Measurements from ENCODE around the gene TIPIN. TPM values are rescaled to one million over a fixed set of nuclear protein-coding genes. Genes with fewer than 3 reads are reported as not detected.

Gene TIPIN
- total and polyA plus RNA-seq, 2 experiments from 2014 or later, result 14.7 to 17.1 TPM

DNA sequence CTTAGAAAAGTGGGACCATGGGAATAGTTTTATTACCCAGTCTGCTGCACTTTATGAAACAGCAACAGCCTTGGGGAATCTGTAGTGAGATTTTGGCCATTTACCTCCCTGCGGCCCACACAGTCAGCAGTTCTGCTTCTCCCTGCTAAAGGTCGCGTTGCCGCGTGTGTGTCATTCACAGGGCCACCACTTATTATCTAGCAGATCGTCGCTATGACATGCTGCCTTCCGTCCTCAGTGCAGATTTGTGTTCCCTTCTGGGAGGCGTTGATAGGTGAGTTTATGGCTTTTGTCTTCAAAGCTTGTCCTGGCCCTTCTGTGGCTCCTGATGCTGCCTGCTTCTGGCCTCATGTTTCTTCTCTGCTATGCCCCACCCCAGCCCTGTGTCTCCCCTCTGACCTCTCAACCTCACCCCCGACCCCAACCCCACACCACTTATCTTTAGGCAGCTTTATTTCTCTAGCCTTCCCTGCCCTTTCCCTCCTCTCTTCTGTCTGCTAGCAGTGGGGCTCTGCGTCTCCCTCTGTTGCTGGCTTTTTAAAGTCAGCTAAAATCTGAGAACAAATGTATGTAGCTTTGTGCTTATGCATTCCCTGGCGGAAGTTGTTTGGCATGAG lies 33.1 kb downstream of the TIPIN start:
- Histone ChIP-seq H3K4me1 (ENCODE audit: low read depth) (peaks cover 17% of the 10 kb centered on the region), H3K27me3 (no peaks in the 10 kb centered on the region), H3K4me3 (no peak overlapping the region), H3K9me3 (ENCODE audit: low read depth) (no peaks in the 10 kb centered on the region), H3K27ac (peak overlapping the region; percentile 88), H3K36me3 (peaks cover 22% of the 10 kb centered on the region)
- peak in 1 of 2 donors; percentile 31 for DNase-seq (ENCODE audit: low read depth in 1 of 2, low spot score in 1 of 2)
- TF ChIP-seq, protein P1, sequence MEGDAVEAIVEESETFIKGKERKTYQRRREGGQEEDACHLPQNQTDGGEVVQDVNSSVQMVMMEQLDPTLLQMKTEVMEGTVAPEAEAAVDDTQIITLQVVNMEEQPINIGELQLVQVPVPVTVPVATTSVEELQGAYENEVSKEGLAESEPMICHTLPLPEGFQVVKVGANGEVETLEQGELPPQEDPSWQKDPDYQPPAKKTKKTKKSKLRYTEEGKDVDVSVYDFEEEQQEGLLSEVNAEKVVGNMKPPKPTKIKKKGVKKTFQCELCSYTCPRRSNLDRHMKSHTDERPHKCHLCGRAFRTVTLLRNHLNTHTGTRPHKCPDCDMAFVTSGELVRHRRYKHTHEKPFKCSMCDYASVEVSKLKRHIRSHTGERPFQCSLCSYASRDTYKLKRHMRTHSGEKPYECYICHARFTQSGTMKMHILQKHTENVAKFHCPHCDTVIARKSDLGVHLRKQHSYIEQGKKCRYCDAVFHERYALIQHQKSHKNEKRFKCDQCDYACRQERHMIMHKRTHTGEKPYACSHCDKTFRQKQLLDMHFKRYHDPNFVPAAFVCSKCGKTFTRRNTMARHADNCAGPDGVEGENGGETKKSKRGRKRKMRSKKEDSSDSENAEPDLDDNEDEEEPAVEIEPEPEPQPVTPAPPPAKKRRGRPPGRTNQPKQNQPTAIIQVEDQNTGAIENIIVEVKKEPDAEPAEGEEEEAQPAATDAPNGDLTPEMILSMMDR (IDR thresholded peaks at IDR 0.05; ENCODE audit: low read depth, low read length), result no peak

DNA sequence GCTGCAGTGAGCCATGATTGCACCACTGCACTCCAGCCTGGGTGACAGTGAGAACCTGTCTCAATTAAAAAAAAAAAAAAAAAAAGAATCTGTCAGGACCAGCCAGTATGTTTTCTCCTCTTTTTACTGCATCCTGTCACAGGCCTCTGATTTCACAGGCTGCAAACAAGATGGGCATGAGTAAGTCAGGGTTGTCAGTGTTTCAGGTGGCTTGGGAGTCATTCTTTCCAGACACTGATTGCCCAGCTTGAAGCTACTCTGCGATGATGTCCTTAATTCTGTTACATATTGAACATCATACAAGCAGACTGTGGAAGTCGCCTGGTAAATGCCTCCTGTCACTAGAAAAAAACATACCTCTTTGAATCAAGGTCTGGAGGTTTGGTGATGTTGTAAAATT lies 44.3 kb downstream of the TIPIN start:
- H3K4me3 ChIP-seq, result no peak overlapping the region
- no peaks in the 10 kb centered on the region for H3K9me3 ChIP-seq (ENCODE audit: low read depth)
- peaks cover 27% of the 10 kb centered on the region for H3K36me3 ChIP-seq
- peaks cover 13% of the 10 kb centered on the region for H3K4me1 ChIP-seq (ENCODE audit: low read depth)
- H3K27ac ChIP-seq, result no peak overlapping the region
- TF ChIP-seq, protein P1 (IDR thresholded peaks at IDR 0.05; ENCODE audit: low read depth, low read length), result no peak
- no peak for DNase-seq (ENCODE audit: low read depth in 1 of 2, low spot score in 1 of 2)
- no peaks in the 10 kb centered on the region for H3K27me3 ChIP-seq

DNA sequence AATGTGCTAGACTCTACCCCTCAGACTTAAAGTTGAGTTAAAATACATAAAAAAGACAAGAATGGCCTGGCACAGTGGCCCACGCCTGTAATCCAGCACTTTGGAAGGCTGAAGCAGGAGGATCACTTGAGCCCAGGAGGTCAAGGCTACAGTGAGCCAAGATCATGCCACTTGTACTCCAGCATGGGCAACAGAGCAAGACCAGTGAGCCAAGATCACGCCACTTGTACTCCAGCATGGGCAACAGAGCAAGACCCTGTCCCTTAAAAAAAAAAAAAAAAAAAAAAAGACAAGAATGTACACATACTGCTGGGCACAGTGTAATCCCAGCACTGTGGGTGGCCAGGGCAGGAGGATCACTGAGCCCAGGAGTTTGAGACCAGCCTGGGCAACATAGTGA lies 45.7 kb downstream of the TIPIN start:
- DNase-seq (ENCODE audit: low read depth in 1 of 2, low spot score in 1 of 2), result no peak
- Histone ChIP-seq H3K27me3 (no peaks in the 10 kb centered on the region), H3K27ac (no peak overlapping the region), H3K9me3 (ENCODE audit: low read depth) (no peaks in the 10 kb centered on the region), H3K4me3 (no peak overlapping the region), H3K4me1 (ENCODE audit: low read depth) (peaks cover 15% of the 10 kb centered on the region), H3K36me3 (peaks cover 23% of the 10 kb centered on the region)
- TF ChIP-seq, protein P1 (IDR thresholded peaks at IDR 0.05; ENCODE audit: low read depth, low read length), result no peak

DNA sequence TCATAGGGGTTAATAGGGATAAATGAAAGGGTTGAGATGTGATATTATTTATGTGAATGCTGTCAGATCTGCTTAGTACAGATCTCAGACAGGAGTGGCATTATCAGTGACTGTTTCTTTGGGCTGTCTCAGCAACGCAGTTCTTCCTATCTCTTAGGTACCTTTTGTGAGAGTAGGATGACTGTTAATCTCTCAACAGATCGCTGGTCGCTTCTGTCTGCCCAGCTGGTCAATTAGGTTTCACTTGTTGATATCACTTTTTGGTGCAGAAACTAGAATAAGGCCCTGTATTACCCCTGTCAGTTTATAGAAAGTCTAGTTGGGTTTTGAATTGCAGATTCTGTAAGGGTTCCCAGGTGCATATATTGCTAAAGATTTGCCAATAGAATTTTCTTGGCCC lies 46.7 kb downstream of the TIPIN start:
- Histone ChIP-seq H3K4me3 (no peak overlapping the region), H3K27ac (no peak overlapping the region), H3K9me3 (ENCODE audit: low read depth) (no peaks in the 10 kb centered on the region), H3K36me3 (peaks cover 23% of the 10 kb centered on the region), H3K27me3 (no peaks in the 10 kb centered on the region), H3K4me1 (ENCODE audit: low read depth) (peaks cover 15% of the 10 kb centered on the region)
- DNase-seq (ENCODE audit: low read depth in 1 of 2, low spot score in 1 of 2), result no peak
- TF ChIP-seq, protein P1 (IDR thresholded peaks at IDR 0.05; ENCODE audit: low read depth, low read length), result no peak

DNA sequence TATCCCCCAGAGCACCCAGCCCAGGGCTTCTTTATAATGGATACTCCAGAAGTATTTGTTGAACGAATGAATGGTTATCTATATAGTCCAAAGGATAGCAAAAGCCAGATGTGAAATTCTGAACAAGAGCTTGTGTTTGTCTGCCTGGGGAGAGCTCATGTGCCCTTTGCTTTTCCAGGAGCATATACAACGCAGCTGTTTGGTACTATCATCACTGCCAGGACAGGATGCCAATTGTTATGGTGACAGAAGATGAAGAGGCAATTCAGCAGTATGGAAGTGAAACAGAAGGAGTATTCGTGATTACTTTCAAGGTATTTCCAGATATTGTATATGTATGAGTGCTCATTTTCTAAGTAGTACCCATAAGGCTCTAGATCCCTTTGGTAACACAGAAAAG lies 48.0 kb downstream of the TIPIN start:
- H3K4me1 ChIP-seq (ENCODE audit: low read depth), result peaks cover 15% of the 10 kb centered on the region
- TF ChIP-seq, protein P1 (IDR thresholded peaks at IDR 0.05; ENCODE audit: low read depth, low read length), result no peak

More for the DNA sequence above, 48.0 kb downstream of the TIPIN start:
- H3K36me3 ChIP-seq, result peaks cover 20% of the 10 kb centered on the region
- no peaks in the 10 kb centered on the region for H3K27me3 ChIP-seq
- H3K9me3 ChIP-seq (ENCODE audit: low read depth), result no peaks in the 10 kb centered on the region
- H3K4me3 ChIP-seq, result no peak overlapping the region
- H3K27ac ChIP-seq, result no peak overlapping the region
- no peak for DNase-seq (ENCODE audit: low read depth in 1 of 2, low spot score in 1 of 2)

All from cardiac muscle cell (in vitro differentiated cells and primary cell).